Karpas-422 (cell line): ENCODE measurements around the gene ICE2. TPM values are rescaled to one million over a fixed set of nuclear protein-coding genes. Genes with fewer than 3 reads are reported as not detected.

ENCODE experiments used
- DNase-seq: peaks from one replicate; pipeline ENCODE4 v3.0.0-alpha.2; 2015
- H2AFZ ChIP-seq: fragments of 200-600 bp; sonication (generic); 2 replicates; pipeline ENCODE4 v1.6.1; 2014; ENCODE audit warnings: antibody characterized with exemption, low read length, mixed read lengths
- H3K27ac ChIP-seq: fragments of 200-600 bp; sonication (generic); 2 replicates; pipeline ENCODE4 v1.5.1; 2014; ENCODE audit warnings: mild to moderate bottlenecking, low read length, moderate library complexity
- H3K27me3 ChIP-seq: fragments of 200-600 bp; sonication (generic); 2 replicates; pipeline ENCODE4 v1.6.1; 2014; ENCODE audit warnings: low read length, mixed read lengths
- H3K36me3 ChIP-seq: fragments of 200-600 bp; sonication (generic); 2 replicates; pipeline ENCODE4 v1.6.1; 2014; ENCODE audit warnings: low read length, mixed read lengths; ENCODE audit not compliant: insufficient read depth
- H3K4me1 ChIP-seq: fragments of 200-600 bp; sonication (generic); 2 replicates; pipeline ENCODE4 v1.6.1; 2014; ENCODE audit warnings: mild to moderate bottlenecking, low read length, mixed read lengths
- H3K4me2 ChIP-seq: fragments of 200-600 bp; sonication (generic); 2 replicates; pipeline ENCODE4 v1.6.1; 2014; ENCODE audit warnings: low read length, low read depth, mild to moderate bottlenecking; ENCODE audit not compliant: poor library complexity, severe bottlenecking
- H3K4me3 ChIP-seq: fragments of 200-600 bp; sonication (generic); 2 replicates; pipeline ENCODE4 v1.5.1; 2014; ENCODE audit warnings: mild to moderate bottlenecking, antibody characterized with exemption, low read length, mixed read lengths
- H3K79me2 ChIP-seq: fragments of 200-600 bp; sonication (generic); 2 replicates; pipeline ENCODE4 v1.6.1; 2014; ENCODE audit warnings: mild to moderate bottlenecking, low read length, mixed read lengths
- H3K9ac ChIP-seq: fragments of 200-600 bp; sonication (generic); 2 replicates; pipeline ENCODE4 v1.6.0; 2014; ENCODE audit warnings: low read length
- H3K9me2 ChIP-seq: fragments of 200-600 bp; sonication (generic), shearing (Covaris generic); replicated peaks from 2 replicates; pipeline ENCODE4 v1.6.0; 2014; ENCODE audit warnings: mild to moderate bottlenecking, low read length, moderate library complexity; ENCODE audit not compliant: insufficient read depth
- H3K9me3 ChIP-seq: fragments of 300-700, 200-600 bp; sonication (generic); 2 replicates; pipeline ENCODE4 v1.6.1; 2014; ENCODE audit warnings: low read length, mixed read lengths
- H4K20me1 ChIP-seq: fragments of 200-600 bp; sonication (generic); 2 replicates; pipeline ENCODE4 v1.6.1; 2014; ENCODE audit warnings: mild to moderate bottlenecking, antibody characterized with exemption, low read length, low read depth; ENCODE audit not compliant: insufficient read depth
- total RNA-seq: library from RNA; depleted of rRNA; stranded (reverse); fragments of >200 nt; shearing (Covaris generic); gene quantifications from 2 replicates; pipeline ENCODE4 v1.2.3, GENCODE V29; 2014; ENCODE audit warnings: low replicate concordance

Gene ICE2
- total RNA-seq, 1 experiment from 2014 or later = 66.3 TPM

DNA sequence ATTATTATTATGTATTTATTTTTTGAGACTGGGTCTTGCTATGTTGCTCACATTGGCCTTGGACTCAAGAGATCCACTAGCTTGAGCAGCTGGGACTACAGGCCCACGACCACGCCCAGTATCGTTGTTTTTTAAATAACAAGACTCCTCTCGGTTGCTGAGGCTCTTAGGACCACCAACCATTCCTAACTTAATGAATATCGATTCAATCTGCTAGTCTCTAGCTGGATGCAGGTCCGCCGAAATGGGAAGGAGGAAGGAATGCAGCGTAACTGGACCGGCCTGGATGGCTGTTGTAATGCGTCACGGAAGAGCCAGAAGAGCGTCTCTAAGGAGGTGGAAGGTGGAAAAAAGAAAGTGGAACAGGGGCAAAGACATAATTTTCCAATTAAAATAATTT, 82.8 kb downstream of the ICE2 start:
- no peak overlapping the region for H2AFZ ChIP-seq
- H3K27me3 ChIP-seq = no peaks in the 10 kb centered on the region
- no peak overlapping the region for H3K27ac ChIP-seq
- no peaks in the 10 kb centered on the region for H3K79me2 ChIP-seq
- H3K4me2 ChIP-seq = no peak overlapping the region
- no peaks in the 10 kb centered on the region for H3K9me3 ChIP-seq
- no peaks in the 10 kb centered on the region for H3K9me2 ChIP-seq
- H3K4me1 ChIP-seq = peaks cover 18% of the 10 kb centered on the region
- no peak overlapping the region for H3K9ac ChIP-seq
- no peak overlapping the region for H3K4me3 ChIP-seq
- H4K20me1 ChIP-seq = no peaks in the 10 kb centered on the region
- H3K36me3 ChIP-seq = no peaks in the 10 kb centered on the region
- DNase-seq = no peak

DNA sequence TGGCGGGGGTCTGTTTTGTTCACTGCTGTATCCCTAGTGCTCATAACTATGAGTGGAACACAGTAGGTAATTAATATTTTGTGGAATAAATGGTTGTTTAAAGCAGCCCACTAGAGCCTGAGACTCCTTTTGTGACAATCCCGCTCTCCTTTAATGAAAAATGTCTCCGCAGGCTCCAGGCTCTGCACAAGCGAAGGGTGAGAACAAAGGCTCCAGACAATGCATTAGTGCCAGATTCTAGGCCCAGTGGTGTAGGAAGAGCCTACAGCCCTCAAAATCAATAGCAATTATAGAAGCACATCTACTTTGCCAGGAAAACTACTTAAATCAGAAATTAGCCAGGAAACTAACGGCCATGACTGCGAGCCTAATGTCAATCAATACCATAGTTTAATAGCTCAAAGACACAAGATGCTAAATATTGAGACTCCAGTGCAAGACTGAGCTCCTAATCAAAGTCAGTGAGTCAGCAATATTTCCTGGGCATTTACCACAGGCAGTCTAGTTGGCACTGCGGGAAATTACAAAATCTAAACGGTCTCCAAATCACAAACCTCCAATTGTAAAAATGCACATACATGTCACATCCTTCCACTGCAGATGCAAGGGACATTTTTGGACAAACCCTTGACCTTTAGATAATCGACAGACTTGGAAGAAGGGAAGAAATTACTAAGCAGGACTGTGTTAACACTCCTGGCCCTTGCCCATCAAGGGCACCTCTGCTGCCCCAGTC, 83.5 kb downstream of the ICE2 start:
- Histone ChIP-seq H3K27ac (no peak overlapping the region), H3K79me2 (no peaks in the 10 kb centered on the region), H3K9me2 (no peaks in the 10 kb centered on the region), H3K4me2 (no peak overlapping the region), H3K4me3 (no peak overlapping the region), H3K4me1 (peaks cover 18% of the 10 kb centered on the region), H2AFZ (no peak overlapping the region), H4K20me1 (no peaks in the 10 kb centered on the region), H3K36me3 (no peaks in the 10 kb centered on the region), H3K27me3 (no peaks in the 10 kb centered on the region), H3K9me3 (no peaks in the 10 kb centered on the region), H3K9ac (no peak overlapping the region)
- no peak for DNase-seq

DNA sequence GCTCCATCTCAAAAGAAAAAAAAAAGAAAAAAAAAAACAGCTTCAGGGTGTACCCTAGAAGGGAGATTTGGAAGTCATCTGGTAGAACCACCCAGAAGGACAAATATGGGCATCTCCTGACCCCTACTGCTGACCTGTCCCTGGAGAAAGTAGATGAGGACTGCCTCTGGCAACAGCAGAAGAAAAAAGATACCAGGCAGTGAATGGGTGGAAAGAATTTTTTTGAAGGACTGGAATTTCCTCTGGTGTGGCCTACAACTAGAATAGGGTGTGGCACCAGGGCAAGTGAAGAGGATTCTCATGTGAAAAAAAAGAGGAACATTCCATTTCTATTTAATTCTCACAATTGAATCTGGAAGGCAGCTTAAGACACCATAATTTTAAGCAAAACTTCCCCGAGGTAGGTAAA, 84.2 kb downstream of the ICE2 start:
- no peak overlapping the region for H3K27ac ChIP-seq
- H3K36me3 ChIP-seq = no peaks in the 10 kb centered on the region
- no peak overlapping the region for H3K4me3 ChIP-seq
- no peaks in the 10 kb centered on the region for H4K20me1 ChIP-seq
- no peaks in the 10 kb centered on the region for H3K27me3 ChIP-seq
- no peak for DNase-seq
- no peaks in the 10 kb centered on the region for H3K9me3 ChIP-seq
- H3K79me2 ChIP-seq = no peaks in the 10 kb centered on the region
- peaks cover 18% of the 10 kb centered on the region for H3K4me1 ChIP-seq
- H3K9ac ChIP-seq = no peak overlapping the region
- no peak overlapping the region for H3K4me2 ChIP-seq
- H3K9me2 ChIP-seq = no peaks in the 10 kb centered on the region
- no peak overlapping the region for H2AFZ ChIP-seq

- Histone ChIP-seq H4K20me1 (no peaks in the 10 kb centered on the region), H3K4me3 (no peak overlapping the region), H3K9ac (no peak overlapping the region), H3K4me1 (peaks cover 14% of the 10 kb centered on the region), H3K79me2 (no peaks in the 10 kb centered on the region), H3K9me3 (no peaks in the 10 kb centered on the region), H3K27ac (no peak overlapping the region), H3K4me2 (no peak overlapping the region), H3K9me2 (no peaks in the 10 kb centered on the region), H3K27me3 (no peaks in the 10 kb centered on the region), H3K36me3 (no peaks in the 10 kb centered on the region), H2AFZ (no peak overlapping the region)
- DNase-seq = no peak
Measured at GRCh38 chr15:60392986-60393790, 85.8 kb downstream of the ICE2 start.

- no peak overlapping the region for H3K4me2 ChIP-seq
- H3K27me3 ChIP-seq = no peaks in the 10 kb centered on the region
- H3K27ac ChIP-seq = no peak overlapping the region
- H3K4me3 ChIP-seq = no peak overlapping the region
- no peaks in the 10 kb centered on the region for H3K9me2 ChIP-seq
- H3K9me3 ChIP-seq = no peaks in the 10 kb centered on the region
- no peak overlapping the region for H3K9ac ChIP-seq
- no peaks in the 10 kb centered on the region for H3K36me3 ChIP-seq
- H2AFZ ChIP-seq = no peak overlapping the region
- H3K79me2 ChIP-seq = no peaks in the 10 kb centered on the region
- DNase-seq = no peak
- peaks cover 10% of the 10 kb centered on the region for H3K4me1 ChIP-seq
- no peaks in the 10 kb centered on the region for H4K20me1 ChIP-seq
Measured at GRCh38 chr15:60392601-60392985, 86.3 kb downstream of the ICE2 start.

GRCh38 chr15:60391722-60392315, 87.1 kb downstream of the ICE2 start:
- Histone ChIP-seq H3K36me3 (no peaks in the 10 kb centered on the region), H3K4me2 (no peak overlapping the region), H3K4me3 (no peak overlapping the region), H3K9me3 (no peaks in the 10 kb centered on the region), H3K9me2 (no peaks in the 10 kb centered on the region), H3K4me1 (peaks cover 2% of the 10 kb centered on the region), H3K27ac (no peak overlapping the region), H3K79me2 (no peaks in the 10 kb centered on the region), H4K20me1 (no peaks in the 10 kb centered on the region), H3K9ac (no peak overlapping the region), H3K27me3 (no peaks in the 10 kb centered on the region), H2AFZ (no peak overlapping the region)
- DNase-seq = no peak

GRCh38 chr15:60390871-60391501, 88.0 kb downstream of the ICE2 start:
- Histone ChIP-seq H3K9me2 (no peaks in the 10 kb centered on the region), H3K27me3 (no peaks in the 10 kb centered on the region), H3K4me2 (no peak overlapping the region), H3K79me2 (no peaks in the 10 kb centered on the region), H4K20me1 (no peaks in the 10 kb centered on the region), H3K9ac (no peak overlapping the region), H3K36me3 (no peaks in the 10 kb centered on the region), H3K4me1 (no peaks in the 10 kb centered on the region), H2AFZ (no peak overlapping the region), H3K4me3 (no peak overlapping the region), H3K9me3 (no peaks in the 10 kb centered on the region), H3K27ac (no peak overlapping the region)
- DNase-seq = no peak

DNA sequence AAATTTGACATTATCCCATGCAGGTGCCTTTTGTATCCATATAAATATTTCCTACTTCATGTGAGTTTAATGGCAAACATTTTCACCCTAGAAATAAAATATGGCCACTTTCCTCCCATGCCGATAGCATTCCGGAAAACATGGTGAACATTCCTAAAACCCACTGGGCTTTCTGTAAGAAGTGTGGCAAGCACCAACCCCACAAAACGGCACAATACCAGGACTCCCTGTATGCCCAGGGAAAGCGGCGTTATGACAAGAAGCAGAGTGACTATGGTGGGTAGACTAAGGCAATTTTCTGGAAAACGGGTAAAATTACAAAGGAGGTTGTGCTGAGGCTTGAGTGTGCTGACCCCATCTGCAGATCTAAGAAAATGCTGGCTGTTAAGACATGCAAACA, 88.7 kb downstream of the ICE2 start:
- Histone ChIP-seq H3K9me3 (no peaks in the 10 kb centered on the region), H3K9me2 (no peaks in the 10 kb centered on the region), H3K27ac (no peak overlapping the region), H3K4me1 (no peaks in the 10 kb centered on the region), H3K79me2 (no peaks in the 10 kb centered on the region), H3K27me3 (no peaks in the 10 kb centered on the region), H3K36me3 (no peaks in the 10 kb centered on the region), H2AFZ (no peak overlapping the region), H3K9ac (no peak overlapping the region), H4K20me1 (no peaks in the 10 kb centered on the region), H3K4me2 (no peak overlapping the region), H3K4me3 (no peak overlapping the region)
- no peak for DNase-seq
